ENCODE data around the gene CDC73. TPM values are rescaled to one million over a fixed set of nuclear protein-coding genes. Genes with fewer than 3 reads are reported as not detected.

CDC73 gene
- total RNA-seq, 1 donor from 2014 or later, result 46.8 TPM

DNA sequence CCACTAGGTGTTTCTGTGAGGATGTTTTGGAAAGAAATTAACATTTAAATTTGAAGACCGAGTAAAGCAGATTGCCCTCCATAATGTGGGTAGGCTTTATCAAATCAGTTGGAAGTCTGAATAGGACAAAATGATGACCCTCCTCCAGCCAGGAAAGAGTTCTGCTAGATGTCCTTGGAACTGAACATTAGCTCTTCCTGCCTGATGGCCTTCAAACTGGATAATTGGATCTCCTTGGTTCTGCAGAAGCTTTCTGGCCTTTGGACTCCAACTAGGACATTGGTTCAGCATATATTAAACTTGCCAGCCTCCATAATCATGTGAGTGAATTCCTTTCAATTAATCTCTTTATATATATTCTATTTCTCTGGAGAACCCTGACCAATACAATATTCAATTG is 12.2 kb upstream of the CDC73 start:
- TF ChIP-seq, protein P1, sequence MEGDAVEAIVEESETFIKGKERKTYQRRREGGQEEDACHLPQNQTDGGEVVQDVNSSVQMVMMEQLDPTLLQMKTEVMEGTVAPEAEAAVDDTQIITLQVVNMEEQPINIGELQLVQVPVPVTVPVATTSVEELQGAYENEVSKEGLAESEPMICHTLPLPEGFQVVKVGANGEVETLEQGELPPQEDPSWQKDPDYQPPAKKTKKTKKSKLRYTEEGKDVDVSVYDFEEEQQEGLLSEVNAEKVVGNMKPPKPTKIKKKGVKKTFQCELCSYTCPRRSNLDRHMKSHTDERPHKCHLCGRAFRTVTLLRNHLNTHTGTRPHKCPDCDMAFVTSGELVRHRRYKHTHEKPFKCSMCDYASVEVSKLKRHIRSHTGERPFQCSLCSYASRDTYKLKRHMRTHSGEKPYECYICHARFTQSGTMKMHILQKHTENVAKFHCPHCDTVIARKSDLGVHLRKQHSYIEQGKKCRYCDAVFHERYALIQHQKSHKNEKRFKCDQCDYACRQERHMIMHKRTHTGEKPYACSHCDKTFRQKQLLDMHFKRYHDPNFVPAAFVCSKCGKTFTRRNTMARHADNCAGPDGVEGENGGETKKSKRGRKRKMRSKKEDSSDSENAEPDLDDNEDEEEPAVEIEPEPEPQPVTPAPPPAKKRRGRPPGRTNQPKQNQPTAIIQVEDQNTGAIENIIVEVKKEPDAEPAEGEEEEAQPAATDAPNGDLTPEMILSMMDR (IDR thresholded peaks at IDR 0.05; ENCODE audit: borderline replicate concordance), result no peak
- no peaks in the 10 kb centered on the region for H3K36me3 ChIP-seq
- H3K27ac ChIP-seq (replicated peaks), result no peak overlapping the region
- intact Hi-C loops (cut with micrococcal nuclease), result no loop called here
- H3K9me3 ChIP-seq (replicated peaks), result no peaks in the 10 kb centered on the region
- no peaks in the 10 kb centered on the region for H3K27me3 ChIP-seq (ENCODE audit: low read depth)
- H3K4me3 ChIP-seq, result no peak overlapping the region
- peaks cover 17% of the 10 kb centered on the region for H3K4me1 ChIP-seq
- DNase-seq, result no peak

DNA sequence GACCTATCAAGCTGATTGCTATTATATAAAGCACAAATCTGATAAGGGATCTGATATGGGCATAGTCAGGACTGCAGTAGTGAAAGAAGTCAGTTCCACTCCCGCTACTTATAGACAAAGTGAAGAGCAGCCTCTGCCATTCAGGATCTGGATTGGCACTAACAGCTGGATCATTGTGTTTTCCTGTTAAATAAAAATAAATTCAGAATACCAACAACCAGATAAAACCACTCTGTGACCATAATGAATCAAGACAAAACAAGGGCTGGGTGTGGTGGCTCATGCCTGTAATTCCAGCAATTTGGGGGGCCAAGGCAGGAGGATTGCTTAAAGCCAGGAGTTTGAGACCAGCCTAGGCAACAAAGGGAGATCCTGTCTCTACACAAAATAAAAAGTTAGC is 11.6 kb upstream of the CDC73 start:
- TF ChIP-seq, protein P1 (IDR thresholded peaks at IDR 0.05; ENCODE audit: borderline replicate concordance), result no peak
- intact Hi-C loops (cut with micrococcal nuclease), result no loop called here

GRCh38 chr1:193110864-193111263 is 11.0 kb upstream of the CDC73 start:
- H3K27ac ChIP-seq (replicated peaks), result peak overlapping the region; percentile 11
- no peak for DNase-seq
- H3K36me3 ChIP-seq, result no peaks in the 10 kb centered on the region
- intact Hi-C loops (cut with micrococcal nuclease), result no loop called here
- no peak overlapping the region for H3K4me3 ChIP-seq
- TF ChIP-seq, protein P1 (IDR thresholded peaks at IDR 0.05; ENCODE audit: borderline replicate concordance), result no peak
- peaks cover 8% of the 10 kb centered on the region for H3K4me1 ChIP-seq
- H3K9me3 ChIP-seq (replicated peaks), result no peaks in the 10 kb centered on the region
- H3K27me3 ChIP-seq (ENCODE audit: low read depth), result no peaks in the 10 kb centered on the region

More for the DNA sequence above, 11.6 kb upstream of the CDC73 start:
- Histone ChIP-seq H3K27me3 (ENCODE audit: low read depth) (no peaks in the 10 kb centered on the region), H3K4me1 (peaks cover 11% of the 10 kb centered on the region), H3K27ac (replicated peaks) (no peak overlapping the region), H3K36me3 (no peaks in the 10 kb centered on the region), H3K9me3 (replicated peaks) (no peaks in the 10 kb centered on the region), H3K4me3 (no peak overlapping the region)
- DNase-seq, result no peak

GRCh38 chr1:193111641-193112090 is 10.2 kb upstream of the CDC73 start:
- intact Hi-C loops (cut with micrococcal nuclease), result no loop called here

GRCh38 chr1:193113258-193113991 is 8.4 kb upstream of the CDC73 start:
- no peak for DNase-seq
- Histone ChIP-seq H3K27ac (replicated peaks) (no peak overlapping the region), H3K4me3 (no peak overlapping the region), H3K4me1 (peaks cover 12% of the 10 kb centered on the region), H3K9me3 (replicated peaks) (no peaks in the 10 kb centered on the region), H3K36me3 (no peaks in the 10 kb centered on the region), H3K27me3 (ENCODE audit: low read depth) (no peaks in the 10 kb centered on the region)
- intact Hi-C loops (cut with micrococcal nuclease), result no loop called here
- TF ChIP-seq, protein P1 (IDR thresholded peaks at IDR 0.05; ENCODE audit: borderline replicate concordance), result no peak

More at GRCh38 chr1:193111641-193112090, 10.2 kb upstream of the CDC73 start:
- peak; percentile 47 for DNase-seq
- Histone ChIP-seq H3K4me3 (no peak overlapping the region), H3K4me1 (peaks cover 12% of the 10 kb centered on the region), H3K36me3 (no peaks in the 10 kb centered on the region), H3K27me3 (ENCODE audit: low read depth) (no peaks in the 10 kb centered on the region), H3K27ac (replicated peaks) (peak overlapping the region; percentile 11), H3K9me3 (replicated peaks) (no peaks in the 10 kb centered on the region)
- TF ChIP-seq, protein P1 (IDR thresholded peaks at IDR 0.05; ENCODE audit: borderline replicate concordance), result no peak

Measured in left ventricle myocardium inferior (tissue), 1 donor.